H4 (cell line): ENCODE data around the gene SAMSN1. TPM values are rescaled to one million over a fixed set of nuclear protein-coding genes. Genes with fewer than 3 reads are reported as not detected.
A peak's percentile ranks its signal among the peaks of the same experiment; 100 is the strongest.
"Not testable (repeated sequence)": the region's sequence is repeated elsewhere in the genome, so short reads cannot be mapped to it uniquely, and the experiment has no call there.

Experiments used
- DNase-seq: peaks from one replicate; pipeline ENCODE4 v3.0.0-alpha.2; 2015; ENCODE audit warnings: low spot score
- total RNA-seq: library from RNA; depleted of rRNA; stranded (reverse); fragments of >200 nt; shearing (Covaris generic); gene quantifications from 2 replicates; pipeline ENCODE4 v1.2.3, GENCODE V29; 2014

SAMSN1 gene
- total RNA-seq, 1 experiment from 2014 or later = 0.58 TPM

DNA sequence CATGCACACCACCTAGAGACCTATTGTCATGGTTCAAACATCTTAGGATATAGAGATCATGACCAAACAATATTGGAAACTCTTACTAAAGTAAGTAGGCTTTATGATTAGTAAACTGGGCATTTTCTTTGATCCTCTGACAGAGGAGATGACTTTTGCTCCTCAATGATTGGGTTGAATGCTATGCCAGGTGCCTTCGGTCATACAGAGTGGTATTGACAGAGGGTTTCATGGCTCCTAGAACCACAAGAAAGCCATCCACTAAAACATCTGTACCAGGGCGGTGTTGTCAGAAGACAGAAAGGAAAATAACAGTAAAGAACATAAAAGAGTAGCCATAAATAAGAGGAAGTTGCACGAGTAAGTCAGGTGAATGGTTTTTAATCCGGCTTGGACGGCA, 20.8 kb upstream of the SAMSN1 start:
- no peak for DNase-seq

GRCh38 chr21:14562959-14563358, 16.8 kb upstream of the SAMSN1 start:
- no peak for DNase-seq

DNA sequence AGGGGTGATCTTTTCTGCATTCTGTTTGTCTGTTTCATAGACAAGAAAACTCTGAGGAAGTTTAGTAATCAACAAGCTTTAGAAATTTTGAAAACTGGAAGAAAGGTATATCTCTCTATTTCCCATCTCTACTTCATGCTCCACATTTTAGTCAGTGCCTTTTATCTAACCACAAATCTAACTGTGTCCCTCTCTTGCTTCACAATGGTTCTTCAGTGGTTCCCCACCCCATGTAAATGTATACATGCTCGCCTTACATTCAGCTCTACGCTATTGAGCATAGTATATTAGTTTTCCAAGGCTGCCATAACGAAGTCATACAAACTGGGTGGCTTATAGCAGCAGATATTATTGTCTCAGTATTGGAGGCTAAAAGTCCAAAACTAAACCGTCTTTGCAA, 14.4 kb upstream of the SAMSN1 start:
- DNase-seq = no peak

DNA sequence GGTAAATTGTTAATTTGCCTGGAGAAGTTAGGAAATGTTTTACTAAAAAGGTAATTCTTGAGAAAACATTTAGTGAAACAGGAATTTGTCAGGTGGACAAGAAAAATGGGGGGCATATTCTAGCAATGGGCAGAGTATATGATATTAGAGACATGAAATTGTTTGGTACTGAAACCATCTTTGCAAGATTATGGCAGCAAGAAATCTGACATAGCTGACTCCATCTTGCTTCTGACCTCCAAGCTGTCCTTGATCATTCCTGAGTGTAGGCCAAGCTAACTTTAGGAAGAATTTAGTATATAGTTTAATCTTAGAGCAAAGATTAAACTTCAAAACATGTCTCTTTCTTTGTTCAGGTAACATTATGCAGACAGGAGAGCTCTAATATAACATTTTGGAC, 14.0 kb upstream of the SAMSN1 start:
- DNase-seq = no peak

DNA sequence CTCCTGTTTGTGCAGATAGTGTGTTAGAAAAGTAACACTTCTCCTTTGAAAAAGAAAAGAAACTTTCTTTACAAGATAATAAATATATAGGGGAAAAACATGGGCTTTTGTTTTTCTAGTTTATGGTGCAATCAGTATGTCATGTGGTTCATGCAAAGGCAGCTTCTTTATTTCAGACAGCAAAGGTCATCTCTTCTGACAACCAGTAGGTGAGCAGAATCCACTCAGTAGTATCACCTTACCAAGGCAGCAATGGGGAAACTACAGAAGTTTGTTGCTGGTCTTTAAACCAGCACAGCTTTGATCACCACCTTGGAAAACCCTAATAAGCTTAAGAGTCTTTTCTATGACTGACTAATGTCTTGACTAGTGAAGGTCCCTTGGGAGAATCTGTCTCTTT, 13.0 kb upstream of the SAMSN1 start:
- no peak for DNase-seq

- DNase-seq = no peak
These were observed 11.3 kb upstream of the SAMSN1 start for GRCh38 chr21:14557413-14557812.

DNA sequence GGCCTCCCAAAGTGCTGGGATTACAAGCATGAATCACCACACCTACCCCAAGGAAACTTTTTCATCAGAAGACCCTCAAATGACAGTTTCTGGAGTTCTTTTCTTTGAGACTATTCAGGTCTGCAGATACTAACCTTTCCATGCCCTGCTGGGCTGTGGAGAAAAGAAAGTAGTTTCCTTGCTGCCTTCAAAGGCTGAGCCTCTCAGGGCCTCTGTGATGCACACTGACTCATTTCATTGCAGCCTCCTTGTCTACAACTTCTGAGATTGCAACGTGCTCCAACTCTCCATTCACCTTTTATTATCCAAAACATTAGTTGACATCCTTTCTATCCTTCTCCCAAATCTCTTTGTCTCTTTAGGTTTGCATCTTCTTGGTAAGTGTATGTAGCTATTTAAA, 8.8 kb upstream of the SAMSN1 start:
- DNase-seq = no peak

GRCh38 chr21:14553422-14553821, 7.3 kb upstream of the SAMSN1 start:
- DNase-seq = no peak

GRCh38 chr21:14551741-14552140, 5.6 kb upstream of the SAMSN1 start:
- no peak for DNase-seq

- DNase-seq = no peak
These were observed 4.0 kb upstream of the SAMSN1 start for GRCh38 chr21:14550135-14550534.

- no peak for DNase-seq
These were observed 2.7 kb upstream of the SAMSN1 start for GRCh38 chr21:14548779-14549178.

- DNase-seq = no peak
These were observed 1.9 kb upstream of the SAMSN1 start for GRCh38 chr21:14547834-14548513.

DNA sequence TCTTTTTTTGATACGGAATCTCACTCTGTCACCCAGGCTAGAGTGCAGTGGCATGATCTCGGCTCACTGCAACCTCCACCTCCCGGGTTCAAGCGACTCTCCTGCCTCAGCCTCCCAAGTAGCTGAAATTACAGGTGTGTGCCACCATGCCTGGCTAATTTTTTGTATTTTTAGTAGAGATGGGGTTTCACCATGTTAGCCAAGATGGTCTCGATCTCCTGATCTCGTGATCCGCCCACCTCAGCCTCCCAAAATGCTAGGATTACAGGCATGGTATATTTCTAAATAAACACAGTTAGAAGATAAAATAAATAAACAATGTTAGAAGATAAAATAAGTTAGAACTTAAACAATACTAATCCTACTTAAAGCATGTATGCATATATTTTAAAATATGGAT, 604 bp upstream of the SAMSN1 start:
- DNase-seq = not testable (repeated sequence)

DNA sequence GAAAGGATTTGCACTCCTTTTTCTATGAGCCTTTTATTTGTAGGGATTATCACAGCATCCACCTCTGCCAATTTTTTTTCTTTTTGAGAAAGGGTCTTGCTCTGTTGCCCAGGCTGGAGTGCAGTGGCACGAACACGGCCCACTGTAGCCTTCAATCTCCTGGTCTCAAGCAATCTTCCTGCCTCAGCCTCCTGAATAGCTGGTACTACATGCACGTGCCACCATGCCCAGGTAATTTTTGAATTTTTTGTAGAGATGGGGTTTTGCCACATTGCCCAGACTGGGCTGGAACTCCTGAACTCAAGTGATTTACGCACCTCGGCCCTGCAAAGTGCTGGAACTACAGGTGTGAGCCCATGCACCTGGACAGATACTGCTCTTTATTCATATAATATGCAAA, 2.1 kb downstream of the SAMSN1 start:
- no peak for DNase-seq

DNA sequence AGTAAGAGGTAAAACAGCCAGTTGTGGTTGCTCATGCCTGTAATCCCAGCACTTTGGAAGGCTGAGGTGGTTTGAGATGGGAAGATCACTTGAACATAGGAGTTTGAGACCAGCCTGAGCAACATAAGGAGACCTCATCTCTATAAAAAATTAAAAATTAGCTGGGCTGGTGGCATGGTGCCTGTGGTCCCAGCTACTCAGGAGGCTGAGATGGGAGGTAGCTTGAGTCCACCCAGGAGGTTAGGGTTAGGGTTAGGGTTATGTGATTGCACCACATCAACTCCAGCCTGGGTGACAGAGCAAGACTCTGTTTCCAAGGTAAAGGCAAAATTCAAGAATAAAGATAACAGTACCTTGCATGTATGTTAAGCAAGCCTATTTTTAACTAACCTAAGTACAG, 3.5 kb downstream of the SAMSN1 start:
- DNase-seq = no peak

DNA sequence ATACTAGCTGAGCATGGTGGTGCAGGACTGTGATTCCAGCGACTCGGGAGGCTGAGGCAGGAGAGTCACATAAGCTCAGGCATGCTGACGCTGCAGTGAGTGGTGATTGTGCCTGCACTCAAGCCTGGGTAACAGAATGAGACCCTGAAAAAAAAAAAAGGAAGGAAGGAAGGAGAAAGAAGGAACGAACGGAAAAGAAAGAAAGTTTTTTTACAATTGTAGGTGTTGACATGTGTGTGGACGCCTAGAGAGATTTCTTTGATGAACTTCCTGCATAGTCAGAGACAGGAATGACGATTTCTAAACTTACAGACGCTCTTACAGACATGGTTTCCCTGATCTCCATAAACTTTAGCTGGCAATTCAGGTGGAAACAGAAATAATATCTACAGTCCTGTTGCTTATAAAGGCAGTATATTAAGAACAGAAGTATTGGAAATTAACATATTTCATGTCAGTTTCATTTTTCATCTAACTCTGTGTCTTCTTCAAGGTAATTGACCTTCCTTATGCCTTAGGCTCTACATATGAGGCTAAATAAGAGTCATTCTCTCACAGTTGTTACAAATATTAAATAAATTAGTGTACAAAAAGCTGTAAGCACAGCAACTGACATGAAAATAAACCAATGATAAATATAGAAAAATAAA, 4.1 kb downstream of the SAMSN1 start:
- DNase-seq = no peak

GRCh38 chr21:14538483-14538882, 7.6 kb downstream of the SAMSN1 start:
- no peak for DNase-seq

DNA sequence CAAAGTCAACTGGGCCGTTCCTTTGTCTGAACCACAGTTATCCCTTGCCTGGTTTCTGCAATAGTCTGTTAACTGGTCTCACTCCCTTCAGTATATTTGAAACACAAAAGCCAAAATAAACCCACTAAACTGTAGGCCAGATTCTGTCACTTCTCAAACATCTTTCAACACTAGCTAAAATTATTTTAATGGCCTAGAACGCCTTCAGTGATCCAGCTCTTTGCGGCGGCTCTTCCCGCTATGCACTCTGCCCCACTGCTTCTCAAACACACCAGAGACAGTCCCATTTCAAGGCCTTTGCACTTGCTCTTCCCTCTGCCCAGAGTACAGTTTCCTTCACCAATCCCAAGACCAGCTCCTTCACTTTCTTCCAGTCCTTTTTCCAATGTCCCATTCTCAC, 9.2 kb downstream of the SAMSN1 start:
- no peak for DNase-seq

GRCh38 chr21:14535702-14536101, 10.4 kb downstream of the SAMSN1 start:
- DNase-seq = no peak

- DNase-seq = peak; percentile 20
These were observed 12.4 kb downstream of the SAMSN1 start for GRCh38 chr21:14533499-14534428.

GRCh38 chr21:14531757-14532316, 14.3 kb downstream of the SAMSN1 start:
- DNase-seq = no peak

DNA sequence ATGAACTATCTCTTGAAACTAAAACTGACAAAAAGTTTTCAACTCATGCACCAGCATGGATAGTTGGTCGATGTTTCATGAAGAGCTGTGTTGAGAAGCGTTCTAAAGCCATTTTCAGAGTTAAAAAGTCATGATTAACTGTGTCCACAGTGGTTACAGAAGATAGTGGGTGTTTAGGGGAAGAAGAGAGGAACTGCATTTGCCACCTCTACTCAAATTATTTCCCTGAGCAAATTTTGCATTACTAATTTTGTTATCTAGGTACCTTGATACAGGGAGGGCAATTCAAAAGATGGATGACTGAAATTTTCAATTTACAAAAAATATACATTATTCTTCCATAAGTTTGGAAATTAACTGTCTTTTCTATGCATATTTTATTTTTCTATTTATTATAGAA, 15.5 kb downstream of the SAMSN1 start:
- no peak for DNase-seq
